GM12878 (cell line): Measurements from ENCODE around the gene SPCS1. TPM values are rescaled to one million over a fixed set of nuclear protein-coding genes. Genes with fewer than 3 reads are reported as not detected.

ENCODE experiments used
- ATAC-seq: fragments of 200-7000 bp; cut with Tn5 transposase; 3 replicates; pipeline ENCODE4 v1.9.1; 2020; ENCODE audit warnings: mild to moderate bottlenecking, moderate library complexity
- BruUV-seq: library from RNA; stranded (reverse); fragments of 400-500 nt; replicated peaks from 2 replicates; lab custom pipeline; 2021; lab: Mats Ljungman, UMichigan
- CTCF ChIA-PET: fragments of 300-600 bp; sonication (Branson Sonifier 250); formaldehyde crosslinking; extraction: SDS; loops from one replicate; lab custom pipeline; 2021; ENCODE audit warnings: inconsistent platforms; lab: Yijun Ruan, JAX
- POLR2A ChIA-PET: fragments of 350-600 bp; formaldehyde crosslinking; extraction: SDS; loops from one replicate; lab custom pipeline; 2021; ENCODE audit warnings: inconsistent platforms; lab: Charles Lee
- RAD21 ChIA-PET: fragments of 300-600 bp; sonication (Branson Sonifier 250); formaldehyde crosslinking; loops from one replicate; lab custom pipeline; 2023; ENCODE audit warnings: antibody characterized with exemption; ENCODE audit not compliant: unreplicated experiment; lab: Charles Lee
- SMC1A ChIA-PET: fragments of 300-600 bp; sonication (Branson Sonifier 250); formaldehyde crosslinking; loops from one replicate; lab custom pipeline; 2023; ENCODE audit not compliant: unreplicated experiment, uncharacterized antibody; lab: Charles Lee
- DNase-seq: peaks from one replicate; pipeline ENCODE4 v3.0.0-alpha.2; 2011; ENCODE audit warnings: low read depth, low spot score
- FAIRE-seq: peaks from 3 replicates; lab custom pipeline; 2011; peaks lifted over from hg19 to GRCh38; lab: Jason Lieb, UNC
- H2AFZ ChIP-seq: 2 replicates; pipeline ENCODE4 v1.6.0; 2011; ENCODE audit warnings: low read depth, low read length, control low read depth; ENCODE audit not compliant: control insufficient read depth
- H3K27ac ChIP-seq: 2 replicates; pipeline ENCODE4 v1.5.1; 2011; ENCODE audit warnings: control low read depth; ENCODE audit not compliant: control insufficient read depth, insufficient read depth
- H3K27me3 ChIP-seq, 2 experiments: replicated peaks in 1 of 2; 2 replicates each; pipeline versions ENCODE4 v1.6.0 to v1.6.1; 2011; ENCODE audit warnings: low read length in 1 of 2; ENCODE audit not compliant: control insufficient read depth in 2 of 2, insufficient read depth in 2 of 2
- H3K36me3 ChIP-seq, 2 experiments: 2 replicates each; pipeline ENCODE4 v1.5.1; 2011; ENCODE audit warnings: low read length in 1 of 2; ENCODE audit not compliant: control insufficient read depth in 2 of 2, insufficient read depth in 2 of 2
- H3K4me1 ChIP-seq: 2 replicates; pipeline ENCODE4 v1.6.1; 2011; ENCODE audit warnings: mild to moderate bottlenecking, low read length, moderate library complexity, mixed read lengths; ENCODE audit not compliant: control insufficient read depth, insufficient read depth
- H3K4me2 ChIP-seq: 2 replicates; pipeline ENCODE4 v1.6.0; 2011; ENCODE audit warnings: control low read depth; ENCODE audit not compliant: control insufficient read depth, insufficient read depth
- H3K4me3 ChIP-seq: fragments of 200-600 bp; sonication (generic); 2 replicates; pipeline ENCODE4 v1.5.1; 2016
- H3K79me2 ChIP-seq: 2 replicates; pipeline ENCODE4 v1.6.0; 2011; ENCODE audit warnings: low read length; ENCODE audit not compliant: control insufficient read depth, insufficient read depth
- H3K9ac ChIP-seq: 2 replicates; pipeline ENCODE4 v1.8.0; 2011; ENCODE audit warnings: low read length, control low read depth, mixed read lengths; ENCODE audit not compliant: control insufficient read depth, insufficient read depth
- H3K9me3 ChIP-seq: replicated peaks from 3 replicates; pipeline ENCODE4 v1.5.1; 2011; ENCODE audit warnings: mild to moderate bottlenecking, low read length; ENCODE audit not compliant: control insufficient read depth, insufficient read depth
- H4K20me1 ChIP-seq: 2 replicates; pipeline ENCODE4 v1.6.0; 2011; ENCODE audit not compliant: control insufficient read depth, insufficient read depth
- CHD2 ChIP-seq: IDR thresholded peaks from 2 replicates; pipeline ENCODE4 v1.6.1; 2011; ENCODE audit warnings: low read depth, low read length, improper control_type of control experiment, borderline replicate concordance
- GATAD2B ChIP-seq: fragments of 450-650 bp; conservative IDR thresholded peaks from 2 replicates; pipeline ENCODE4 v1.6.1; 2017; ENCODE audit warnings: low read depth, mild to moderate bottlenecking, moderate library complexity
- NBN ChIP-seq: fragments of 450-650 bp; IDR thresholded peaks from 2 replicates; pipeline ENCODE4 v1.6.1; 2016
- POLR2A ChIP-seq: IDR thresholded peaks from 2 replicates; pipeline ENCODE4 v1.6.1; 2011; ENCODE audit warnings: low read depth, mild to moderate bottlenecking, low read length
- POLR2AphosphoS5 ChIP-seq: IDR thresholded peaks from 2 replicates; pipeline ENCODE4 v1.6.1; 2011; ENCODE audit warnings: mild to moderate bottlenecking, low read length, inconsistent platforms
- POU2F2 ChIP-seq: IDR thresholded peaks from 3 replicates; pipeline ENCODE4 v1.6.1; 2011; ENCODE audit warnings: low read depth, mild to moderate bottlenecking, low read length, borderline replicate concordance
- RBBP5 ChIP-seq: fragments of 200-600 bp; sonication (generic); conservative IDR thresholded peaks from 2 replicates; pipeline ENCODE4 v1.6.1; 2016
- SMARCA5 ChIP-seq: fragments of 450-650 bp; IDR thresholded peaks from 2 replicates; pipeline ENCODE4 v1.6.1; 2017; ENCODE audit warnings: mild to moderate bottlenecking
- SP1 ChIP-seq: IDR thresholded peaks from one replicate; pipeline ENCODE4 v1.6.1; 2011; ENCODE audit warnings: low read depth, low read length
- SRF ChIP-seq, 2 experiments: IDR thresholded peaks; 2 replicates each; pipeline ENCODE4 v1.6.1; 2011; ENCODE audit warnings: low read depth in 2 of 2, low read length in 2 of 2, mild to moderate bottlenecking in 1 of 2, moderate library complexity in 1 of 2
- SUZ12 ChIP-seq: fragments of 200-600 bp; sonication (generic); IDR thresholded peaks from one replicate; pipeline ENCODE4 v1.6.1; 2018; ENCODE audit warnings: antibody characterized with exemption, mild to moderate bottlenecking; ENCODE audit not compliant: unreplicated experiment
- ZBED1 ChIP-seq: IDR thresholded peaks from 2 replicates; pipeline ENCODE4 v1.6.1; 2016; ENCODE audit warnings: borderline replicate concordance
- WGBS: methylation state at CpG from one replicate; pipeline ENCODE4 v1.1.6; 2016; ENCODE audit warnings: low lambda C conversion rate; ENCODE audit not compliant: insufficient replicate concordance, insufficient coverage; ENCODE audit errors: missing lambda C conversion rate; 5-methylcytosine and 5-hydroxymethylcytosine counted together
- in situ Hi-C: fragments of 300-500 bp; cut with MboI; formaldehyde crosslinking; loops from 9 replicates; pipeline ENCODE4 v1.14.3; 2018; ENCODE audit warnings: mixed read lengths
- intact Hi-C: fragments of 100-400 bp; cut with micrococcal nuclease; formaldehyde crosslinking; loops from one replicate; pipeline ENCODE4 v1.14.2; 2022; ENCODE audit not compliant: unreplicated experiment
- polyA plus RNA-seq, 11 experiments: library from polyadenylated mRNA; depleted of rRNA in 4 of 11; unstranded in 6 of 11; stranded (reverse) in 5 of 11; fragments of >200 nt; fragmentation: Nextera tagmentation in 4 of 11; fragmentation: Illumina TruSeq in 1 of 11; extraction: Ambion mirVana in 4 of 11; extraction: Trizol in 1 of 11; gene quantifications; 1 replicate in 1 of 11; 2 replicates in 10 of 11; pipeline versions ENCODE4 v1.2.1 to v1.2.3, GENCODE V29; 2011 to 2016; ENCODE audit warnings: inconsistent platforms in 2 of 11, missing spikeins in 2 of 11, low read depth in 1 of 11
- total RNA-seq, 4 experiments: library from RNA; depleted of rRNA in 3 of 4; stranded (reverse); fragments of >200 nt in 3 of 4; fragmentation: Illumina TruSeq in 1 of 4; extraction: Trizol in 1 of 4; gene quantifications; 2 replicates each; pipeline versions ENCODE4 v1.2.1 to v1.2.3, GENCODE V29; 2013 to 2021

SPCS1 gene
- total and polyA plus RNA-seq, 10 of the 15 experiments (the other 5 are each of a cell fraction or from before 2014, with no cell fraction given), result 107 to 994 (median 233) TPM

DNA sequence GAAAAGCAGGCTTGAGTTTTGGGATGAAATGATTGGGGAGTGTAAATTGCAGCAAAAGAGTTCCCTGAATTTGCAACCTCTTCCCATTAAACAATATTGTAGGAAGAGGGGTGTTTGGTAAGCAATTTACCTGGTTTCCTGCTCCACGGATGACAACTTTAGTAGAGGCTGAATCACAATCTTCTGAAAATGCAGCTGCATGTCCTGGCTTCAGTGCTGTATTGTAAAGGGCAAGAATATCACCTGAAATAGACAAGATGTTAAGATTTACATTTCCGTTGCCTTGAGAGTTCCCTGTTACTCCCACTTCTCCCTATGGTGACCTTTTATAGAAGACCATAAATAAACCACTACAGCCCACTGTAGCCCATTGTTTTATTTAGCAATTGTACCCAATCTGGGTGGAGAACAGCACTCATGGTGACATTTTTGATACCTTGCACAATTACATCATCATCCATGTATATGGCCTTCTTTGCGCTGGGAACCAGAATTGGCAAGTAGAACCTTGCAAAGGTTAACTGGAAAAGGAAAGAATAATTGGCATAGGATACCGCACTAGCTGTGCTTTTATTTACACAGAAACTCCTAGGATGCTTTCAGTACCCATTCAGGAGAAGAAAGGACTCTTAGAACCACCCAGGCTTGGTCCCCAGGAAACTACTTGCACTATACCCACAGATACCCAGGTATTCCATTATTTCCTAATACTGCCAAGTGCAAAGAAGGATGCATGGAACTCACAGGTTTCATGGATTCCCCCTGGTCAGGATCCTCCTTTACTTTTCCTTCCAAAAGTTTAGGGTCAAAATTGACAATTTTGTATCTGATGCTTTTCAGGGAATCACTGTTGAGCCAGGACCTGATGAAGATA, 9.9 kb upstream of the SPCS1 start:
- Histone ChIP-seq H3K79me2 (peaks cover 9% of the 10 kb centered on the region), H3K36me3 (peaks cover 15 to 41% of the 10 kb centered on the region in 2 experiments), H3K4me2 (peak overlapping the region; percentile 85; the same call in 1 of the 2 replicates), H3K27ac (peak overlapping the region; percentile 91), H3K4me1 (peaks cover 36% of the 10 kb centered on the region), H3K4me3 (peak overlapping the region; percentile 14; the same call in 1 of the 2 replicates), H3K9me3 (no peaks in the 10 kb centered on the region), H3K9ac (no peak overlapping the region), H3K27me3 (no peaks in the 10 kb centered on the region), H4K20me1 (no peaks in the 10 kb centered on the region), H2AFZ (no peak overlapping the region)
- no TSS peak for BruUV-seq
- ChIA-PET SMC1A (interaction anchor here (0.7 to 2.1 kb wide), 5 partner anchors 9 to 42 kb away, joined by 3 to 17 read pairs (median 4); partner anchors contain the start of genes GLT8D1 and SPCS1), RAD21 (interaction anchor here (0.8 to 1.6 kb wide), 5 partner anchors 9 to 59 kb away, joined by 3 to 6 read pairs (median 5); partner anchors contain the start of genes GLT8D1 and SPCS1), CTCF (interaction anchor here (0.7 to 1.2 kb wide), 2 partner anchors 14 to 18 kb away, joined by 3 read pairs; no protein-coding TSS in a partner anchor), POLR2A (interaction anchor here (0.6 to 2.5 kb wide), 8 partner anchors 10 to 619 kb away, joined by 3 to 25 read pairs (median 3); partner anchors contain the start of genes GLT8D1, GNL3, PBRM1 and SPCS1)
- intact Hi-C loops (no loop called here), in situ Hi-C loops (no loop called here)
- no peak for TF ChIP-seq POU2F2
- no peak for TF ChIP-seq SUZ12
- TF ChIP-seq RBBP5, result no peak
- TF ChIP-seq NBN, result no peak
- no peak for TF ChIP-seq SMARCA5
- TF ChIP-seq ZBED1, result peak; percentile 19; the same call in 1 of the 2 replicates
- no peak for TF ChIP-seq SP1
- TF ChIP-seq SRF (IDR thresholded peaks at IDR 0.05; ENCODE audit: low read depth in 2 of 2, low read length in 2 of 2), result no peak
- no peak for TF ChIP-seq CHD2
- TF ChIP-seq GATAD2B, result no peak
- peak; percentile 45; the same call in 1 of the 2 replicates for TF ChIP-seq POLR2A
- TF ChIP-seq POLR2AphosphoS5, result 0 out of 2 replicates have a peak, but pooled peaks have one; percentile 17
- 73% methylated on average over 4 of the region's 4 CpGs for WGBS
- DNase-seq (no peak), ATAC-seq (peak; percentile 10), FAIRE-seq (no peak)
